ENCODE results near the gene ZNF496. TPM values are rescaled to one million over a fixed set of nuclear protein-coding genes. Genes with fewer than 3 reads are reported as not detected.

Gene ZNF496
- total RNA-seq, 1 donor from 2014 or later: 91.8 TPM

GRCh38 chr1:247296599-247297180, 35.0 kb downstream of the ZNF496 start:
- H3K27me3 ChIP-seq (ENCODE audit: control insufficient read depth, insufficient read depth, low read length): no peaks in the 10 kb centered on the region
- peaks cover 2% of the 10 kb centered on the region for H3K36me3 ChIP-seq (ENCODE audit: control insufficient read depth, insufficient read depth, low read length)
- H3K4me3 ChIP-seq (ENCODE audit: low read depth, low read length): no peak overlapping the region
- no peak for TF ChIP-seq CTCF (IDR thresholded peaks at IDR 0.05; ENCODE audit: insufficient read depth, low read length, poor library complexity, severe bottlenecking)
- no peak for DNase-seq (ENCODE audit: low read depth)

GRCh38 chr1:247295746-247296145, 35.9 kb downstream of the ZNF496 start:
- DNase-seq (ENCODE audit: low read depth): no peak
- TF ChIP-seq CTCF (IDR thresholded peaks at IDR 0.05; ENCODE audit: insufficient read depth, low read length, poor library complexity, severe bottlenecking): no peak
- Histone ChIP-seq H3K36me3 (ENCODE audit: control insufficient read depth, insufficient read depth, low read length) (peaks cover 2% of the 10 kb centered on the region), H3K4me3 (ENCODE audit: low read depth, low read length) (no peak overlapping the region), H3K27me3 (ENCODE audit: control insufficient read depth, insufficient read depth, low read length) (no peaks in the 10 kb centered on the region)

GRCh38 chr1:247295274-247295684, 36.4 kb downstream of the ZNF496 start:
- TF ChIP-seq CTCF (IDR thresholded peaks at IDR 0.05; ENCODE audit: insufficient read depth, low read length, poor library complexity, severe bottlenecking): no peak
- DNase-seq (ENCODE audit: low read depth): no peak
- H3K36me3 ChIP-seq (ENCODE audit: control insufficient read depth, insufficient read depth, low read length): peaks cover 2% of the 10 kb centered on the region
- no peak overlapping the region for H3K4me3 ChIP-seq (ENCODE audit: low read depth, low read length)
- H3K27me3 ChIP-seq (ENCODE audit: control insufficient read depth, insufficient read depth, low read length): no peaks in the 10 kb centered on the region

GRCh38 chr1:247294282-247294681, 37.4 kb downstream of the ZNF496 start:
- Histone ChIP-seq H3K36me3 (ENCODE audit: control insufficient read depth, insufficient read depth, low read length) (no peaks in the 10 kb centered on the region), H3K4me3 (ENCODE audit: low read depth, low read length) (no peak overlapping the region), H3K27me3 (ENCODE audit: control insufficient read depth, insufficient read depth, low read length) (no peaks in the 10 kb centered on the region)
- DNase-seq (ENCODE audit: low read depth): peak; percentile 64
- TF ChIP-seq CTCF (IDR thresholded peaks at IDR 0.05; ENCODE audit: insufficient read depth, low read length, poor library complexity, severe bottlenecking): no peak

GRCh38 chr1:247293047-247293446, 38.6 kb downstream of the ZNF496 start:
- no peak for TF ChIP-seq CTCF (IDR thresholded peaks at IDR 0.05; ENCODE audit: insufficient read depth, low read length, poor library complexity, severe bottlenecking)
- no peak for DNase-seq (ENCODE audit: low read depth)

More at GRCh38 chr1:247293047-247293446, 38.6 kb downstream of the ZNF496 start:
- H3K27me3 ChIP-seq (ENCODE audit: control insufficient read depth, insufficient read depth, low read length): no peaks in the 10 kb centered on the region
- no peaks in the 10 kb centered on the region for H3K36me3 ChIP-seq (ENCODE audit: control insufficient read depth, insufficient read depth, low read length)
- no peak overlapping the region for H3K4me3 ChIP-seq (ENCODE audit: low read depth, low read length)
